ENCODE results near the gene HYKK. TPM values are rescaled to one million over a fixed set of nuclear protein-coding genes. Genes with fewer than 3 reads are reported as not detected.
"Not testable (repeated sequence)": the region's sequence is repeated elsewhere in the genome, so short reads cannot be mapped to it uniquely, and the experiment has no call there.

Gene HYKK
- total RNA-seq, 4 donors from 2014 or later = 8.0 to 31.9 (median 10.2) TPM

GRCh38 chr15:78502641-78503040 lies 4.7 kb upstream of the HYKK start:
- WGBS, 2 donors = 90 to 94% methylated on average over 2 of the region's 2 CpGs
- TF ChIP-seq EP300 (IDR thresholded peaks at IDR 0.05) (no peak), CTCF (IDR thresholded peaks at IDR 0.05) (no peak), POLR2A (IDR thresholded peaks at IDR 0.05) (no peak)

GRCh38 chr15:78507831-78508160 lies 419 bp downstream of the HYKK start:
- Histone ChIP-seq H3K4me1 (peaks cover 0 to 15% (median 0%) of the 10 kb centered on the region in 4 donors), H3K27ac (peak overlapping the region in 3 of 4 donors; percentile 70 to 78 (median 74)), H3K4me3 (peak overlapping the region; percentile 60 to 81 (median 70)), H3K9me3 (no peaks in the 10 kb centered on the region), H3K27me3 (no peaks in the 10 kb centered on the region), H3K36me3 (no peaks in the 10 kb centered on the region)
- no peak for TF ChIP-seq POLR2A (IDR thresholded peaks at IDR 0.05)
- no peak for TF ChIP-seq CTCF (IDR thresholded peaks at IDR 0.05)
- no peak for DNase-seq (ENCODE audit: low spot score in 2 of 2)
- WGBS, 2 donors = 2 to 6% methylated on average over 3 to 13 of the region's 13 CpGs

More at GRCh38 chr15:78502641-78503040, 4.7 kb upstream of the HYKK start:
- Histone ChIP-seq H3K4me1 (peaks cover 0 to 6% (median 0%) of the 10 kb centered on the region in 4 donors), H3K27ac (no peak overlapping the region), H3K27me3 (no peaks in the 10 kb centered on the region), H3K36me3 (peaks cover 0 to 43% (median 3%) of the 10 kb centered on the region in 3 donors), H3K9me3 (no peaks in the 10 kb centered on the region), H3K4me3 (no peak overlapping the region)
- DNase-seq (ENCODE audit: low spot score in 2 of 2) = no peak

GRCh38 chr15:78508272-78508671 lies 895 bp downstream of the HYKK start:
- TF ChIP-seq POLR2A (IDR thresholded peaks at IDR 0.05) (no peak), CTCF (IDR thresholded peaks at IDR 0.05) (no peak), EP300 (IDR thresholded peaks at IDR 0.05) (no peak)
- peak overlapping the region; percentile 60 to 81 (median 70) for H3K4me3 ChIP-seq
- peaks cover 0 to 15% (median 0%) of the 10 kb centered on the region in 4 donors for H3K4me1 ChIP-seq
- H3K27me3 ChIP-seq = no peaks in the 10 kb centered on the region
- no peaks in the 10 kb centered on the region for H3K36me3 ChIP-seq
- H3K9me3 ChIP-seq = no peaks in the 10 kb centered on the region
- DNase-seq (ENCODE audit: low spot score in 2 of 2) = no peak
- H3K27ac ChIP-seq = peak overlapping the region in 1 of 4 donors; percentile 70
- 45 to 46% methylated on average over 6 of the region's 6 CpGs for WGBS, 2 donors

GRCh38 chr15:78509726-78510312 lies 2.4 kb downstream of the HYKK start:
- Histone ChIP-seq H3K4me3 (no peak overlapping the region), H3K27me3 (no peaks in the 10 kb centered on the region), H3K9me3 (no peaks in the 10 kb centered on the region), H3K36me3 (peaks cover 0 to 4% (median 0%) of the 10 kb centered on the region in 3 donors), H3K27ac (no peak overlapping the region), H3K4me1 (peaks cover 0 to 15% (median 0%) of the 10 kb centered on the region in 4 donors)
- DNase-seq (ENCODE audit: low spot score in 2 of 2) = no peak
- TF ChIP-seq POLR2A (IDR thresholded peaks at IDR 0.05) (no peak), CTCF (IDR thresholded peaks at IDR 0.05) (no peak), EP300 (IDR thresholded peaks at IDR 0.05) (no peak)
- 70 to 73% methylated on average over 6 of the region's 6 CpGs for WGBS, 2 donors

- WGBS, 2 donors = 93 to 100% methylated on average over 2 to 3 of the region's 3 CpGs
- H3K4me1 ChIP-seq; H3K27ac ChIP-seq; H3K27me3 ChIP-seq; H3K4me3 ChIP-seq; DNase-seq (ENCODE audit: low spot score in 2 of 2); H3K9me3 ChIP-seq: not testable (repeated sequence)
- peaks cover 0 to 57% (median 0%) of the 10 kb centered on the region in 3 donors for H3K36me3 ChIP-seq
Observed at GRCh38 chr15:78520035-78520434, 12.7 kb downstream of the HYKK start.
